GM12874 (cell line): ENCODE data around the gene RRP12.

Experiments used
- CTCF ChIP-seq: IDR thresholded peaks from 2 replicates; pipeline ENCODE4 v1.5.1; 2011; ENCODE audit warnings: low read depth, mild to moderate bottlenecking, control low read depth, low read length, moderate library complexity; ENCODE audit not compliant: insufficient read depth

Gene RRP12

GRCh38 chr10:97412891-97413304, 11.8 kb upstream of the RRP12 start:
- no peak for TF ChIP-seq CTCF

- TF ChIP-seq CTCF, result no peak
These were observed 10.3 kb upstream of the RRP12 start for GRCh38 chr10:97411406-97411805.

- no peak for TF ChIP-seq CTCF
These were observed 7.4 kb upstream of the RRP12 start for GRCh38 chr10:97408496-97408992.

GRCh38 chr10:97407952-97408248, 6.8 kb upstream of the RRP12 start:
- TF ChIP-seq CTCF, result no peak

- peak; percentile 69 for TF ChIP-seq CTCF
These were observed 6.2 kb upstream of the RRP12 start for GRCh38 chr10:97407211-97407951.

GRCh38 chr10:97406064-97406463, 4.9 kb upstream of the RRP12 start:
- TF ChIP-seq CTCF, result no peak

GRCh38 chr10:97404044-97404443, 2.9 kb upstream of the RRP12 start:
- no peak for TF ChIP-seq CTCF
